SK-N-DZ (cell line): ENCODE results near the gene ADAM17.
"Not testable (repeated sequence)": the region's sequence is repeated elsewhere in the genome, so short reads cannot be mapped to it uniquely, and the experiment has no call there.

Experiments
- DNase-seq: peaks from one replicate; pipeline ENCODE4 v3.0.0-alpha.2; 2015; ENCODE audit warnings: low spot score

ADAM17 gene

GRCh38 chr2:9524291-9524690, 31.3 kb downstream of the ADAM17 start:
- no peak for DNase-seq

- DNase-seq, result no peak
Measured at GRCh38 chr2:9519250-9519649, 36.4 kb downstream of the ADAM17 start.

DNA sequence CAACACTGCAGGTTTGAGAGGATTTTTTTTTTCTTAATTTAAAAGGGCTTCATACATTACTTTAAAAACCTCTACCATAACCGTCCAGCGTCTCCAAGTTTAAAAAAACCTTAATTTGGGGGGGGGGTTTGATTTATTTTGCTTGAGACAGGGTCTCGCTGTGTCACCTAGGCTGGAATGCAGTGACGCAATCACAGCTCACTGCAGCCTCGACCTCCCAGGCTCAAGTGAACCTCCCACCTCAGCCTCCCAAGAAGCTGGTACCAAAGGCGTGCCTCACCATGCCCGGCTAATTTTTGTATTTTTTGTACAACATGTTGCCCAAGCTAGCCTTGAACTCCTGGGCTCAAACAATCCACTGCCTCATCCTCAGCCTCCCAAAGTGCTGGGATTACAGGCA, 36.9 kb downstream of the ADAM17 start:
- DNase-seq, result no peak

DNA sequence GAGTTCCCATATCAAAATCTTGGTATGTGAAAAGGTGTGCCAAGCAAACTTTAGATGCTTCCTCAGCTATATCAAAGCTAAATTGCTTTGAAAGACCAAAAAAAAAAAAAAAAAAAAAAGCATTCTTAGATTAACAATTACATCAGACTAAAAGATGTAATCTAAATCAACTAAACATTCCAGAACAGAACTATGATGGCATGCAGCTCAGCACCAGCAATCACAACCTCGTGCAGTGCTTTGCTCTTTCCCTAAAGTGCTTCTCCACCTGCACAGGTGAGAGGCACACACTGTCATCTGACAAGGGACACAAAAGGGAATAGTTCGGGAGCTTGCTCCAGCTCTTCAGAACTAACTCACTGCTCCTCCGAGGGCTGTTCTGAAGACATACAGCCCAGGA, 37.5 kb downstream of the ADAM17 start:
- no peak for DNase-seq

- DNase-seq, result no peak
Measured at GRCh38 chr2:9517118-9517782, 38.4 kb downstream of the ADAM17 start.

DNA sequence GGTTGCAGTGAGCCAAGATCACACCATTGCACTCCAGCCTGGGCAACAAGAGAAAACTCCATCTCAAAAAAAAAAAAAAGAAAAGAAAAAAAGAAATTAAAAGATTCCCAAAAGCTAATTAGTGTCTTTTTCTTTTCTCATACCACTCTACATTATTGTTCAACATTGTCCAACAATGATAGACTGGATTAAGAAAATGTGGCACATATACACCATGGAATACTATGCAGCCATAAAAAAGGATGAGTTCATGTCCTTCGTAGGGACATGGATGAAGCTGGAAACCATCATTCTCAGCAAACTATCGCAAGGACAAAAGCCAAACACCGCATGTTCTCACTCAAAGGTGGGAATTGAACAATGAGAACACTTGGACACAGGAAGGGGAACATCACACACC, 41.7 kb downstream of the ADAM17 start:
- not testable (repeated sequence) for DNase-seq

DNA sequence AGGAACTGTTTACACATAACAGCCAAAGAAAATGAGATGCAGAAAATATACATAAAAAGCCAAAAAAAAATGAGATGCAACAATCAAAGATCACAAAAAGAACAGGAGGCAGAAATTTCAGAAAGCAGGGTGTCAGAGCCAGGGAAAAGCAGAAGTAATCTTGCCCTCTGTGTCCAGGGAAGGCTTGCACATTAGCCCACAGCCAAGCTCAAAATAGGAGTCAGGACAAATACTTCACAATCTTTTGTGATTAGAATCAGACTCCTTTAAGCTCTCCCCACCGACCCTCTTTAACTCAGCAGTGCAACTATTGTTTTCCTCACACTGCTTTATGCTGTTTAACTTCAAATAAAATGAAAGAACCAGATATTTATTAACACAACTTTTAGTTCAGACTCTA, 46.7 kb downstream of the ADAM17 start:
- DNase-seq, result no peak

- DNase-seq, result no peak
Measured at GRCh38 chr2:9498210-9498609, 57.4 kb downstream of the ADAM17 start.

GRCh38 chr2:9497017-9497416, 58.6 kb downstream of the ADAM17 start:
- no peak for DNase-seq

DNA sequence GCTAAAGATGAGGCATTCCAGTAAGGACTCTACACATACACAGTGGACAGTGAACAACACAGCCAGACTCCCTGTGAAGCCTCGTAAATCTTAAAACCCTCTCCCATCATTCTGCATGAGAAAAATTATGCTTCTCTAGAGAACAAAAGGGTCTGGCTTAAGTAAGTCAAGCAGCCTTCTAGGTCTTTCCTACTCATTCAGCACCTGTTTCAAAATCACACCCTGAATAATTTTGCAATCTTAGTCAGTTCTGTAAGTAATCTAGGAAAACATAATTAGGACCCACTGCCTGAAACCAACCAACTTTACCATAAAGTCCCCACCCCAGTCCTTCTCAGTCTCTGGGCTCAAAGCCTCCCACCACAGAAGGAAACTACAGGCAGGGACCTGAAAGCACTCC, 61.5 kb downstream of the ADAM17 start:
- DNase-seq, result no peak

- no peak for DNase-seq
Measured at GRCh38 chr2:9493478-9493877, 62.2 kb downstream of the ADAM17 start.

GRCh38 chr2:9492927-9493326, 62.7 kb downstream of the ADAM17 start:
- no peak for DNase-seq

- no peak for DNase-seq
Measured at GRCh38 chr2:9490789-9491188, 64.8 kb downstream of the ADAM17 start.

DNA sequence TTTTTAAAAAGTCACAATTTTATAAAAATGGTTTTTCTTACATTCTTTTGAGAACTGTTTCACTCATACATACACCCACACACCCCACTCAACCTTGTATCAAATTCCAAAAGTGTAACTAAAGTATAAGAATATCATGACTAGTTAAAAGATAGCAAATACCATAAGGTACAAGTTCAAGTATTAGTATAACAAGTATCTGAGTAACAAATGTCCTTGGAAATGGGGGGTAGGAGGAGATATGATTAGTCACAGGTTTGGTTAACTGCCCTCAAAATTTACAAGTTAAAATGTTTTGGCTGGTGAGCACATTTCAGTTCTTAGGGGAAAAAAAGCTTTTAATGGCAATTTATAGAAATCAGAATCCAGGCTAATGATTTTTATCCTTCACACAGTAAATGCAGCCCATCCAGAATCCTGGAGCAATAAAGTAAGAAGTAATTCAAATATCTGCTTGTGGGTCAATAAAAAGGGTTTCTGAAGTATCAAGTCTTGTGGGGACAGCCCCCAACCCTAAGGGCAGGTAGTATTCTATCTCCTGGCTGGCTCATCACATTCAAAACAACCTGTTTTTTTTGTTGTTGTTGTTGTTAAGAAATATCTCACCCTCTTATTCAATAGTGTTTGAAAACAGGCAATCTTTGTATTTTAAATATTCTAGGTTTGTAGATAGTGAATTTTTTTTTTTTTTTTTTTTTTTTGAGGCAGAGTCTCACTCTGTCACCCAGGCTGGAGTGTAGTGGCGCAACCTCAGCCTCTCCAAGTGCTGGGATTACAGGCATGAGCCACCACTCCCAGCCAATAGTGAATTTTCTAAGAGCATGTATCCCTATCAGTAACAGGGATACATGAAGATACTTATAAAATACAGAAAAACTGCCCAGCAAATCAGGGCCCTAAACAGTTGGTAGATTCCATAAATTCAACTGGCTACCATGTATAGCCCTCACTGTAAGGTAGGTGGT, 66.8 kb downstream of the ADAM17 start:
- DNase-seq, result no peak

GRCh38 chr2:9484533-9484932, 71.1 kb downstream of the ADAM17 start:
- DNase-seq, result no peak

- DNase-seq, result no peak
Measured at GRCh38 chr2:9483107-9483506, 72.5 kb downstream of the ADAM17 start.

- no peak for DNase-seq
Measured at GRCh38 chr2:9480157-9480556, 75.5 kb downstream of the ADAM17 start.

DNA sequence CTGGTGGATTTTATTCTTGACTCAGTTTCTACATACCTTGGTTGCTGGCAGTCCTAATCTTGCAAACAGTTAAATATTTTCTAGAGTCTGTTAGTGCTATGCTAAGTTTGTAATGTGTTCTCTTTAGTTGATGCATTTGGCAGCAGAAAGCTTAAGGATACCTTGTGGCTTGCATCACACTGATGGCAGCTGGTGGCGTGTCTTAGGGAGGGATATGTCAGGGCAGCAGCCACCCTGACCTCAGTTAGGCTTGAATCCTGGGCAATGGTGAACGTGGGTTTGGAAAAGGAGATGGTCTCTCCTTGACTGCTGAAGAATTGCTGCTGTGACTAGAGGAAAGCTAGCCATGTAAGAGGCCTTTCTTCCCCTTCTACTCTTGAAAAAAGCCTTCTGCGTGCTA, 77.1 kb downstream of the ADAM17 start:
- DNase-seq, result no peak

- DNase-seq, result no peak
Measured at GRCh38 chr2:9477914-9478313, 77.7 kb downstream of the ADAM17 start.

- no peak for DNase-seq
Measured at GRCh38 chr2:9474361-9475057, 81.1 kb downstream of the ADAM17 start, which contains the start of gene IAH1. Gene IAH1, plus strand, starts transcription at chr2:9474551. Its CDS starts 16 bp downstream, at chr2:9474567.

- no peak for DNase-seq
Measured at GRCh38 chr2:9473985-9474360, 81.7 kb downstream of the ADAM17 start.

DNA sequence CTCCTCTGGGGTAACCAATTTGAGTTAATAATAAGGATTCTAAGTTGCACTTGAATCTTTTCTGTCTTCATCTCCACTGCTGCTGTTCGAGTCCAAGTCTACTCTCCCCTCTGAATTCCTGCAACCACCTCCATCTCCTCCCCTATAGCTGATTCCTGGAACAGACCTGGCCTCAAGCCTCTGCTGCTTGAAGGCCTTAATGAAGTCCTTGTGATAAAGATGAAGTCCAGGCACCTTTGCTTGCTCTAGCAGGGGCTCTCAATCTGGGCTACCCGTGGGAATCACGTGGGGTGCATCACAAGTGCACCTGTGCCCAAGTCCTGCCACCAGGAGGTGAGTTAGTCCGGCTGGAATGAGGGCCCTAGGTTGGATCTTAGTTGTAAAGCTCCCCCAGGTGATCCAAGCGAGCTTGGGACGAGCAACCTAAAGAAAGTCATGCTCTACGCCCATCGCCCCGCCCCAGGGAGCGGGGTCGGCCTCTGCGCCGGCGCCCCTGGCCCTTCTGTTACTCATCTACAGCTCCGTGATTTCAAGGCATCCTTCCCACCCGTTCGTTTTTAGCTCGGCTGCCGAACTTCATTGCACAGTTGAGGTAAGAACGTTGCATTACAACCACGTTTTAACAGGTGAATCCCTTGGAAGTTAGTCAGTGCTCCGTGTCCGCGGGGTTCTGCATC, 82.2 kb downstream of the ADAM17 start:
- DNase-seq, result no peak
